HG03442 (cell line): ENCODE data around the gene ULBP2.
"Not testable (repeated sequence)": the region's sequence is repeated elsewhere in the genome, so short reads cannot be mapped to it uniquely, and the experiment has no call there.

Experiments used
- ATAC-seq: cut with Tn5 transposase; IDR thresholded peaks from one replicate; pipeline ENCODE4 v1.9.1; 2021; ENCODE audit warnings: mild to moderate bottlenecking, moderate library complexity; ENCODE audit not compliant: unreplicated experiment

ULBP2 gene

DNA sequence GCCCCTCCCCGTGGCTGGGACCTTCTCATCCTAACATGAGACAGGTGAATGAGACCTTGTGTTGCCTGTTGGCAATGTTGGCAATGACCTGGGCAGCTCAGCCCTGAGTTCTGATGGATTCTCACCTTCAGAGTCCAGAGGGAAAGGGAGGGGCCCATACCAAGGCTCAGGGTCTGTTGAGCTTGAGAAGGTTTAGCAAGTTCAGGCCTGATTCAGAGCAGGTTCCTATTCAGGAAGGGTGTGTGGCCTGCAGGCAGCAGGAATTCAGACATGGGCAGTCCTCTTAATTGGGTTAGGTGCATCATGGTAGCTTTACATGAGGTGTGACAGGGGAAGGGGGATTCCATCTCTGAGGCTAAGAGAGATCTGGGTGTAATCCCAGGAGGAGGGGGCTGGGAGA, 5.7 kb downstream of the ULBP2 start:
- not testable (repeated sequence) for ATAC-seq

- ATAC-seq: no peak
Observed at GRCh38 chr6:149948011-149948410, 6.2 kb downstream of the ULBP2 start.

- no peak for ATAC-seq
Observed at GRCh38 chr6:149948616-149949015, 6.8 kb downstream of the ULBP2 start.

DNA sequence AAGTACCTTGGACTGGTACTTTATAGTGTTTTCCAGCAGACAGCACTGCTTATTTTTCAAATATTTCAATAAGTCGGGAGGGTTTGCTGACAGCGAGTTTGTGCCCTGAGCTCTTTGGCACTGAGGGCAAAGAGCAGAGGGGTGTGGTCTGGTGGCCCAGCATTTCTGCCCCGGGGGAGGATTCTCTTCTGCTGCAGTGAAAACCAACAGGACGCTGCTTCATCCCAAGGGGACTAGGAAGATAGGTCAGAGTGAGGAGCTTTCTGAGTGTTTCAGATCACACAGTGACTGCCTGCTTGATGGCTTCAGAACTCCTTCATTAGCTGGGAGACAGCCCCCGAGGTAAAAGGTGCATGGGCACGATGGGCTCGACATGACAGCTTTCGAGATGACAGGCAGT, 8.6 kb downstream of the ULBP2 start:
- ATAC-seq: no peak

DNA sequence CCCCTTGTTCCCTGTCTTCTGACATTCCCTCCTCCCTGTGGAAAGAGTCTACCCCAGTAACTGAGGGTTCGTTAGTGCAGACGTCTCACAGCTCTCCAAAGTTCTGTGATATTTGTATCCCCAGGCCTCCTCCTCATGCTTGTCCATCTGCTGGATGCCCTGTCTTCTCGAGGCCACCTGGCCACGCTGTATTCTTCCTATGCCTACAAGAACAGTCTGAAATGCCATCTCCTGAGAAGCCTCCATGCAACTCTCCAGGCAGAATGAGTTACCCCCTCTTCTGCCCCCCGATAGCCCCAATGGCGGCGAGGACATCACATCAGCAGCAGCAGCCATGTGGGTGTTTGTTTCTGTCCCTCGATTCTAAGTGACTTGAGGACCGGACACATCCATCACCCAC, 9.3 kb downstream of the ULBP2 start:
- no peak for ATAC-seq

- ATAC-seq: no peak
Observed at GRCh38 chr6:149951626-149952025, 9.8 kb downstream of the ULBP2 start.

DNA sequence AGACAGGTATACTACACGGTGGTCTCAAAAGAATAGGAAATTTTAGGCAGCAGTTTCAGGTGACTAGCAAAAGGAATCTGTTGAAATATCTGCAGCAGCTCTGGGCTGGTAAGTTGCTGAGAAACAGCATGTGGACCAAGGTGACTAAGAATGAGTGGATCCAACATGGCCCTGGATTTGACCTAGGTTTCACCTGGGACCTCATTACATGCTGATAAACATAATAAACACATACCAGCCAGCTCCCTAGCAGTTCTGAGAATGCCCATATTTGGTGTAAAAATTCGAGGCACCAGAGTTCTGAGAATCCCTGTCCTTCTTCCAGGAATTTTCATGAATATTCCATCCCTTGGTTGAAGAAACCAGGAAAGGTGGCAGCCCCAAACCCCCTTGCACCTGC, 11.6 kb downstream of the ULBP2 start:
- ATAC-seq: not testable (repeated sequence)

DNA sequence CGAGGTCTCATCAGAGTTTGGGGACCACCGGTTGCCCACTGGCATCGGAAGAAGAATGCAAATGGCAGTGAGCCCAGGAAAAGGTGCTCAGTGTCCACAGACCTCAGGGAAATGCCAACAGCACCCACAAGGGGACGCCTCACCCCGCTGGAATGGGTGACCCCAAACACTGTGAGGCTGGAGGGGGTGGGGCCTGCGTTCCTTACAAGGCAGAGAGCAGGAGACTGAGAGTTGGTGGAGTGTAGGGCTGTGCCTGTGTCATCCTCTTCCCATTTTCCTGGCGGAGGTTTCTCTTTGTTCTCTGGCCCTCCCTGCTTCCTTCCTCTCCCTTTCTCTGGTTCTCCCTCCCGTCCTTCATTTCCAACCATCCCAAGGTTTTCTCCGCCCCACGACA, 12.1 kb downstream of the ULBP2 start:
- ATAC-seq: not testable (repeated sequence)

DNA sequence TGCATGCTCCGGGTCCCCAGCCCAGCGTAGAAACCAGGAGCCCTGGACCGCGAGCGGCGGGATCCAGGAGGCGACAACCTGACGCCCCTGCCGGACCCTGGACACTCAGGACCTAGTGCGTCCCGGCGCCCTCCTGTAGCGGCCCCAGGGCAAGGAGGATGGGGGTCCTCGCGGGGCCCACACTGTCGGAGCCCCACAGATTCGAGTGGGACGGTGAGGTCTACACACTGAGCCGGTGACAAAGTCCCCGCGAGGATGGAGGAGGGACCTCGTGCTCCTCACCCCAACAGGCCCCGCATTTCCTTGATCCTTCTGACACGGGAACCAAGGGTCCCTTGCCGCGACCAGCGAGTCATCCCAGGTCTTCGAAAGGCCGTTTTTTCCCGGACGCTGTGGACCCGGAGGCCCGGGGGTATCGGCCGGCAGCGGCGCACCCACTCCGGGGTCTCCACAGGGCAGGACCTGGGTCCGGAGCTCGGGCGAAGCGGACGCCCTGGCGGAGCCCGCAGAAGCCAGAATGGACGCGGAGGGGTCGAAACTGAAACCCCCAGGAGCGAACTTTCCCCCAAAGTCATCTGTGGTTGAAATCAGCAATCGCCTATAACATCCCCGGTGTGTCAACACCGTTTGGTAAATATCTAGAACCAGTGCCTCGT, 12.6 kb downstream of the ULBP2 start:
- ATAC-seq: not testable (repeated sequence)

- not testable (repeated sequence) for ATAC-seq
Observed at GRCh38 chr6:149954984-149955653, 13.3 kb downstream of the ULBP2 start.

GRCh38 chr6:149955654-149956317, 14.0 kb downstream of the ULBP2 start:
- not testable (repeated sequence) for ATAC-seq

DNA sequence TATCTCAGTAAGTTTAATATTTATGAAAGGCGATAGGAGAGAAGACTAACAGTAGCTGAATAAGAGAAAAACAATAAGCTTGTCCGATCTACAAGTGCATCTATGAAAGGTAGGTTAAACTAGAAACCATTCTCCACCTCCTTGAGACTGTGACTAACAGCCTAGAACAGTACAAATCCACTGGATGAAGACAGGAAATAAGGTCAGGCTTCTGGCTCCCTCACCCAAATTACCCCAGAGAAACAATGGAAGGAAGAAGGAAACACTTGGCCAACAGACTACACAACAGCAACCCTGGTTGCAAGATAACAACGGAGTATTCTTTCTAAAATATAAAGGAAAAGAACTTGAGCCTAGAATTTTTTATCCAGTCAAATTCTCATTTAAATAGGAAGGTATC, 16.3 kb downstream of the ULBP2 start:
- ATAC-seq: not testable (repeated sequence)

- not testable (repeated sequence) for ATAC-seq
Observed at GRCh38 chr6:149959806-149960205, 18.0 kb downstream of the ULBP2 start.

- no peak for ATAC-seq
Observed at GRCh38 chr6:149960488-149960887, 18.7 kb downstream of the ULBP2 start.

DNA sequence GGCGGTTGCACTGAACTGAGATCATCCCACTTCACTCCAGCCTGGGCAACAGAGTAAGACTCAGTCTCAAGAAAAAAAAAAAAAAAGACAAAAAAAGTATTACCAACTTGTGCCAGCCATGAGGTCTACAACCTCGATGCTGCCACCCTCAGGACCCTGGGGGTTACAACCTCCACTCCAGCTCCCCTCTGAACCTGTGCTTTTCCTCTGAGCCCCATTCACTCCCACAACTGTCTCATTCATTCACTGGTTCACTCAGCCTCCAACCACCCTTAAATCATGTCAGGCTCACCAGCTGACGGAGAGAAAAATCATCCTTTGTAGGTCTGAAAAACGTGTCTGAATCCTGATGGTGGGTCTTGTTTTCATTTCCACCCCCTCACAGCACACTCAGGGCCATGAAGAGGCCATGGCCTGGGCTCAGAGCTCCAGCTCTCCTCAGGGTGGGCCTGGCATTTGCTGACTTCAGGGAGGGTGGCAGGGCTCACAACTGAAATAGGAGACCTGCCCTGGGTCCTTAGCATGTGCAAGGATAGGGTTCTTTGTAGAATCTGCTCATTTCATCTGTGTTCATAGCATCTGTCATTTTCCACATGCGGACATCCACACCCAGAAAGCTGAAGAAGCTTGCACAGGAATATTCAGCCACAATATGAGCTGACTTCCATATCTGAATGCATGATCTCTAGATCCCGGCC, 20.1 kb downstream of the ULBP2 start:
- no peak for ATAC-seq

GRCh38 chr6:149962461-149963211, 20.8 kb downstream of the ULBP2 start:
- ATAC-seq: no peak

GRCh38 chr6:149963212-149963461, 21.3 kb downstream of the ULBP2 start:
- peak; percentile 15 for ATAC-seq

GRCh38 chr6:149963462-149964307, 21.9 kb downstream of the ULBP2 start, which contains the start of gene ULBP1:
Gene ULBP1, plus strand, starts transcription at chr6:149963943. Its CDS starts 107 bp downstream, at chr6:149964050.
- peak; percentile 64 for ATAC-seq

DNA sequence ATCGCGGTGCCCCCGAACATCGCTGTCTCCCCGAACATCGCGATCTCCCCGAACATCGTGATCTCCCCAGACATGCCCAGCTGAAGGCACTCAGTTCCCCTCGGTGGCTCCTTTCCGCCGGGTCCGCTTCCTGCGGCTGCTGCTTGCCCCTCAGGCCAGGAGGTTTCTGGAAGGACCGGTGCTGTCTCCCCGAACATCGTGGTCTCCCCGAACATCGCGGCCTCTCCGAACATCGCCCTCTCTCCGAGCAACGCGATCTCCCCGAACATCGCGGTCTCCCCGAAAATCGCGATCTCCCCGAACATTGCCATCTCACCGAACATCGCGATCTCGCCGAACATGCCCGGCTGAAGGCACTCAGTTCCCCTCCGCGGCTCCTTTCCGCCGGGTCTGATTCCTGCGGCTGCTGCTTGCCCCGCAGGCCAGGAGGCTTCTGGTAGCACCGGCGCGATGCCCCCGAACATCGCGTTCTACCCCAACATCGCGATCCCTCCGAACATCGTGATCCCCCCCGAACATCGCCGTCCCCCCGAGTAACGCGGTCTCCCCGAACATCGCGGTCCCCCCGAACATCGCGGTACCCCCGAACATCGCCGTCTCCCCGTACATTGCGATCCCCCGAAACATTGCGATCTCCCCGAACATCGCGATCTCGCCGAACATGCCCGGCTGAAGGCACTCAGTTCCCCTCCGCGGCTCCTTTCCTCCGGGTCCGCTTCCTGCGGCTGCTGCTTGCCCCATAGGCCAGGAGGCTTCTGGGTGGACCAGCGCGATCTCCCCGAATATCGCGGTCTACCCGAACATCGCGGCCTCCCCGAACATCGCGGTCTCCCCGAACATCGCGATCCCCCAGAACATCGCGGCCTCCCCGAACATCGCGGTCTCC, 22.7 kb downstream of the ULBP2 start:
- ATAC-seq: no peak
